ENCODE results near the gene SIPA1L2. TPM values are rescaled to one million over a fixed set of nuclear protein-coding genes. Genes with fewer than 3 reads are reported as not detected.

Gene SIPA1L2
- total and polyA plus RNA-seq, 2 experiments from 2014 or later, result 4.1 to 17.0 TPM

GRCh38 chr1:232662910-232663309 is 33.0 kb upstream of the SIPA1L2 start (continued):
- TF ChIP-seq REST (IDR thresholded peaks at IDR 0.05; ENCODE audit: unreplicated experiment) (no peak), POLR2AphosphoS5 (IDR thresholded peaks at IDR 0.05; ENCODE audit: low read depth) (no peak), NANOG (IDR thresholded peaks at IDR 0.05; ENCODE audit: borderline replicate concordance) (no peak)

- Histone ChIP-seq H4K20me1 (replicated peaks; ENCODE audit: insufficient read depth) (no peaks in the 10 kb centered on the region), H3K9me2 (ENCODE audit: insufficient read depth) (peaks cover 4% of the 10 kb centered on the region; the same call in 1 of the 2 replicates), H3K79me2 (replicated peaks; ENCODE audit: insufficient read depth) (no peaks in the 10 kb centered on the region), H3K36me3 (ENCODE audit: insufficient read depth) (no peaks in the 10 kb centered on the region), H3K27me3 (ENCODE audit: insufficient read depth) (no peaks in the 10 kb centered on the region), H3K27ac (ENCODE audit: low read depth) (no peak overlapping the region), H2AFZ (no peak overlapping the region), H3K4me3 (no peak overlapping the region), H3K4me2 (no peak overlapping the region), H3F3A (replicated peaks; ENCODE audit: low read depth) (no peaks in the 10 kb centered on the region), H3K4me1 (ENCODE audit: insufficient read depth) (0 out of 2 replicates have a peak, but pooled peaks cover 4% of the 10 kb centered on the region)
- no peak overlapping the region for H3K27ac Mint-ChIP-seq
- no peaks in the 10 kb centered on the region for H3K36me3 Mint-ChIP-seq (ENCODE audit: low read depth)
- ATAC-seq (no peak), DNase-seq (ENCODE audit: low spot score) (no peak)
- H3K9me3 Mint-ChIP-seq, result no peaks in the 10 kb centered on the region
- peaks cover 7% of the 10 kb centered on the region for H3K27me3 Mint-ChIP-seq (ENCODE audit: insufficient read depth, low read depth, poor library complexity)
- H3K4me3 Mint-ChIP-seq, result no peak overlapping the region
- peaks cover 3% of the 10 kb centered on the region; the same call in 2 of the 3 replicates for H3K4me1 Mint-ChIP-seq
- TF ChIP-seq ZNF331 (CRISPR knock-in tag; IDR thresholded peaks at IDR 0.05; ENCODE audit: low read depth) (no peak), NANOG (IDR thresholded peaks at IDR 0.05; ENCODE audit: borderline replicate concordance) (no peak), ZNF462 (CRISPR knock-in tag; IDR thresholded peaks at IDR 0.05) (no peak), JUNB (IDR thresholded peaks at IDR 0.05; ENCODE audit: unreplicated experiment) (no peak), EZH2 (IDR thresholded peaks at IDR 0.05; ENCODE audit: low read depth, unreplicated experiment) (no peak), EZH2phosphoT487 (IDR thresholded peaks at IDR 0.05; ENCODE audit: unreplicated experiment) (no peak), ETS1 (IDR thresholded peaks at IDR 0.05) (no peak), REST (IDR thresholded peaks at IDR 0.05; ENCODE audit: unreplicated experiment) (no peak), CREB1 (CRISPR knock-in tag; IDR thresholded peaks at IDR 0.05; ENCODE audit: low read depth) (no peak), STAT1 (IDR thresholded peaks at IDR 0.05; ENCODE audit: unreplicated experiment) (no peak)
Observed at GRCh38 chr1:232658386-232658785, 28.5 kb upstream of the SIPA1L2 start.

Data from GM23338 (cell line).